Activated effector memory CD4-positive, alpha-beta T cell treated with Interleukin-2 at 50 U/mL for 16 hours (primary cell): ENCODE results near the gene PHF23.

Source experiments
- DNase-seq: peaks from one replicate; pipeline ENCODE4 v3.0.0-alpha.2; 2020

The PHF23 gene

GRCh38 chr17:7196651-7197401 lies 42.4 kb downstream of the PHF23 start:
- no peak for DNase-seq

GRCh38 chr17:7195971-7196370 lies 43.3 kb downstream of the PHF23 start:
- no peak for DNase-seq

- DNase-seq: no peak
These were observed 46.9 kb downstream of the PHF23 start for GRCh38 chr17:7192271-7192937.

DNA sequence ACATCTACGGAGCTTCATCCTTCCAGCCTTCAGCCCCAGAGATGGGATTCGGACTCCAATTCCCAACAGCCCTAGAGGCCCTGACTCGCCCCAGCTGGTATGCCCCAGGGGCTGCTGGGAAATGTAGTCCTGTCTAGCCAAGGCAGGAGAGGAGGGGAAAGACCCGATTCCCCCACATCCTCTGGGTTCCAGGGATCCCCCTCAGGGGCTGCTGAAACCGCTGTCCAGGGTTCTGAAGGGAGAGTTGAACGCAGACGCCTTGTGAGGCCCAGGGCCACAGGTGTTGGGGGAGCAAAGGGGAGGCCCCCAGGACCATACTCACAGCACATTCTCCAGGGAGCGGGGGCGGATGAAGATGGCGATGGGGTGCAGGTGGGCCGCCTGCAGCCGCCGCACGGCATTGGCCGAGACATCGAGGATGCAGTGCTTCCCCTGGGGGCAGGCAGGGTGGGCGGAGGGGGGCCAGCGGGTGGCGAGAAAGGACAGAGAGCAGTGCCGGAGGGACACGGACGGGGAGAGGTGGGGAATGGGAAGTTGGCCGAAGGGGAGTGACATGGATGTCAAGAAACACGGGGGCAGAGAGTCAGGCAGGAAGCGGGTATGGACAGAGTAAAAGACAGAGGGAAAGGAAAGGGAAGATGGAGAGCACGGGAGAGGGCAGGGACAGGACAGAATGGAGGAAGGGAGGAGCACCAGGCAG lies 47.5 kb downstream of the PHF23 start:
- no peak for DNase-seq

DNA sequence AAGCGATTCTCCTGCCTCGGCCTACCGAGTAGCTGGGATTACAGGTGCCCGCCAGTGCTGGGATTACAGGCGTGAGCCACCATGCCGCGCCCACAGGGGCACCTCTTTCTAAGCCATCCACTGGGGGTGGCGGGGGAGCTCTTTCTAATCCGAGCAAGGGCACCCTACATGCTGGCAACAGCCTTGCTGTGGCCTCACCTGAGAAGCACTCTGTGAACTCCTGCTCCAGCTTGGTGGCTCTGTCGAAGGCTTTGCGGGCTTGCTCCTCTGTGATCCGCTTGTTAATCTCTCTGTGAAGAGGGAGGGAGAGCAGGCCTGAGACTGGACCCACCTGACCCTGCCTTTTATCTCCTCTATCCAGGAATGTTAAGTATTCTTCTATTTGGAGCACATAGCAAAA lies 48.2 kb downstream of the PHF23 start:
- no peak for DNase-seq

GRCh38 chr17:7190276-7190917 lies 48.9 kb downstream of the PHF23 start:
- DNase-seq: no peak

DNA sequence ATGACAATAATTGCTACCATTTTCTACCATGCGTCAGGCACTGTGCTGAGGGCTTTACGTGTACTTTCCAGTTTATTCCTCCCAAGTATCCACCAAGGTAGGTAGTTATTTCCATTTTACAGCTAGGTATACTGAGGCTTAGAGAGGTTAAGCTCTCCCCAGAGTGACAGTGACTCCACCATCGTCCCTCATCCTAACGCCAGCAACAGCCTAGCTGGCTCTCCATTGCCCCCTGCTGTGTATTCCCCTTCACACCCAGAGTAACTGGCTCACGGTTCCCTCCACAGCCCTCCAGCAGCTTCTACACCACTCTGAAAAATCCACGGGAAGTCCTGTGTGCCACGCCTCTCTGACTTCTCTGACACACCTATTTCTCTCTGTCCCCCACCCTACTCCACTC lies 53.0 kb downstream of the PHF23 start:
- DNase-seq: no peak
